PC-3 (cell line): ENCODE measurements around the gene PKD1L1. TPM values are rescaled to one million over a fixed set of nuclear protein-coding genes. Genes with fewer than 3 reads are reported as not detected.
A peak's percentile ranks its signal among the peaks of the same experiment; 100 is the strongest.

Source experiments
- ATAC-seq: fragments of 200-7000 bp; cut with Tn5 transposase; 2 replicates; pipeline ENCODE4 v1.9.1; 2020; ENCODE audit warnings: mild to moderate bottlenecking, moderate library complexity
- BruUV-seq: library from RNA; stranded (reverse); fragments of 400-500 nt; replicated peaks from 2 replicates; lab custom pipeline; 2021; lab: Mats Ljungman, UMichigan
- CTCF ChIA-PET: fragments of 300-600 bp; sonication (Branson Sonifier 250); formaldehyde crosslinking; loops from one replicate; lab custom pipeline; 2022; ENCODE audit warnings: antibody characterized with exemption; lab: Charles Lee
- POLR2A ChIA-PET: fragments of 300-600 bp; sonication (Branson Sonifier 250); formaldehyde crosslinking; loops from one replicate; lab custom pipeline; 2022; ENCODE audit warnings: antibody characterized with exemption; ENCODE audit not compliant: unreplicated experiment; lab: Charles Lee
- DNase-seq: peaks from one replicate; pipeline ENCODE4 v3.0.0-alpha.2; 2015
- H2AFZ ChIP-seq: fragments of 300-600 bp; sonication (generic); 2 replicates; pipeline ENCODE4 v1.6.0; 2016; ENCODE audit warnings: antibody characterized with exemption, low read length
- H3F3A ChIP-seq: fragments of 300-600 bp; sonication (generic); one replicate; pipeline ENCODE4 v1.6.0; 2017; ENCODE audit warnings: antibody characterized with exemption, low read length, control low read depth, mild to moderate bottlenecking; ENCODE audit not compliant: unreplicated experiment
- H3K27ac ChIP-seq: fragments of 300-600 bp; sonication (generic); 2 replicates; pipeline ENCODE4 v1.5.1; 2016; ENCODE audit warnings: mild to moderate bottlenecking, low read length
- H3K27me3 ChIP-seq: fragments of 300-600 bp; sonication (generic); 2 replicates; pipeline ENCODE4 v1.6.1; 2016; ENCODE audit warnings: low read length, mixed read lengths
- H3K36me3 ChIP-seq: fragments of 300-600 bp; sonication (generic); 2 replicates; pipeline ENCODE4 v1.6.1; 2016; ENCODE audit warnings: low read depth, mixed run types, low read length, mixed read lengths
- H3K4me1 ChIP-seq: fragments of 300-600 bp; sonication (generic); 2 replicates; pipeline ENCODE4 v1.5.1; 2016; ENCODE audit warnings: low read length; ENCODE audit not compliant: insufficient read depth
- H3K4me2 ChIP-seq: fragments of 300-600 bp; sonication (generic); 2 replicates; pipeline ENCODE4 v1.6.0; 2016; ENCODE audit warnings: low read length
- H3K4me3 ChIP-seq: fragments of 300-600 bp; sonication (generic); 2 replicates; pipeline ENCODE4 v1.5.1; 2016; ENCODE audit warnings: mild to moderate bottlenecking, low read length, mixed read lengths
- H3K79me2 ChIP-seq: fragments of 300-600 bp; sonication (generic); 2 replicates; pipeline ENCODE4 v1.6.1; 2017; ENCODE audit warnings: low read length, mixed read lengths
- H3K9ac ChIP-seq: fragments of 300-600 bp; sonication (generic); 2 replicates; pipeline ENCODE4 v1.6.0; 2016; ENCODE audit warnings: mild to moderate bottlenecking, low read length
- H3K9me2 ChIP-seq: fragments of 300-600 bp; sonication (generic); replicated peaks from 2 replicates; pipeline ENCODE4 v1.6.1; 2016; ENCODE audit warnings: mixed run types, low read length, mixed read lengths
- H3K9me3 ChIP-seq: fragments of 300-600 bp; sonication (generic); 2 replicates; pipeline ENCODE4 v1.6.1; 2016; ENCODE audit warnings: low read length, mixed read lengths
- H4K20me1 ChIP-seq: fragments of 300-600 bp; sonication (generic); 2 replicates; pipeline ENCODE4 v1.6.1; 2016; ENCODE audit warnings: low read length, mixed read lengths
- CTCF ChIP-seq: fragments of 300-600 bp; sonication (generic); conservative IDR thresholded peaks from 2 replicates; pipeline ENCODE4 v1.5.1; 2017; ENCODE audit warnings: antibody characterized with exemption, low read depth, mild to moderate bottlenecking, low read length
- EZH2 ChIP-seq: fragments of 300-600 bp; sonication (generic); IDR thresholded peaks from one replicate; pipeline ENCODE4 v1.6.1; 2017; ENCODE audit warnings: antibody characterized with exemption, mild to moderate bottlenecking, low read length; ENCODE audit not compliant: unreplicated experiment
- EZH2phosphoT487 ChIP-seq: fragments of 300-600 bp; sonication (generic); IDR thresholded peaks from 2 replicates; pipeline ENCODE4 v1.6.1; 2018; ENCODE audit warnings: mild to moderate bottlenecking, antibody characterized with exemption, low read length, borderline replicate concordance
- intact Hi-C: fragments of 100-400 bp; cut with micrococcal nuclease; formaldehyde crosslinking; loops from 2 replicates; pipeline ENCODE4 v1.9.0; 2023
- total RNA-seq: library from RNA; depleted of rRNA; stranded (reverse); fragments of >200 nt; gene quantifications from 2 replicates; pipeline ENCODE4 v1.2.3, GENCODE V29; 2014

PKD1L1 gene
- total RNA-seq, 1 experiment from 2014 or later: 0.04 TPM

GRCh38 chr7:47946581-47947354 lies 1.5 kb downstream of the PKD1L1 start:
- CTCF ChIA-PET: interaction anchor here (1.2 kb wide), 1 partner anchor 208 kb away, joined by 3 read pairs; no protein-coding TSS in a partner anchor
- no TSS peak for BruUV-seq
- intact Hi-C loops: loop anchor here (10.0 kb wide), 1 partner anchor 682 kb away; no protein-coding TSS in a partner anchor
- Histone ChIP-seq H3K4me3 (no peak overlapping the region), H3K9me3 (no peaks in the 10 kb centered on the region), H4K20me1 (no peaks in the 10 kb centered on the region), H3K79me2 (no peaks in the 10 kb centered on the region), H3F3A (no peaks in the 10 kb centered on the region), H3K27ac (no peak overlapping the region), H2AFZ (no peak overlapping the region), H3K9me2 (no peaks in the 10 kb centered on the region), H3K27me3 (no peaks in the 10 kb centered on the region), H3K4me2 (no peak overlapping the region), H3K4me1 (peaks cover 22% of the 10 kb centered on the region), H3K9ac (no peak overlapping the region), H3K36me3 (no peaks in the 10 kb centered on the region)
- DNase-seq: no peak
- ATAC-seq: no peak
- TF ChIP-seq EZH2phosphoT487: no peak
- POLR2A ChIA-PET: no interaction called here

GRCh38 chr7:47945261-47946015 lies 2.8 kb downstream of the PKD1L1 start:
- H3K27me3 ChIP-seq: no peaks in the 10 kb centered on the region
- peaks cover 19% of the 10 kb centered on the region for H3K4me1 ChIP-seq
- no peaks in the 10 kb centered on the region for H3K36me3 ChIP-seq
- no peak overlapping the region for H2AFZ ChIP-seq
- ChIA-PET POLR2A (interaction anchor here (0.6 to 0.7 kb wide), 2 partner anchors 165 to 190 kb away, joined by 3 read pairs; no protein-coding TSS in a partner anchor), CTCF (interaction anchor here (0.5 to 2.2 kb wide), 11 partner anchors 22 to 209 kb away, joined by 3 to 18 read pairs (median 5); no protein-coding TSS in a partner anchor)
- TF ChIP-seq EZH2phosphoT487 (no peak), CTCF (peak; percentile 91)
- no peaks in the 10 kb centered on the region for H3K9me2 ChIP-seq
- DNase-seq: peak; percentile 77
- H3K27ac ChIP-seq: no peak overlapping the region
- ATAC-seq: peak; percentile 52
- no peak overlapping the region for H3K4me3 ChIP-seq
- H4K20me1 ChIP-seq: no peaks in the 10 kb centered on the region
- intact Hi-C loops: loop anchor here (1.0 to 10.0 kb wide), 4 partner anchors 24 to 681 kb away; no protein-coding TSS in a partner anchor
- H3K9ac ChIP-seq: no peak overlapping the region
- H3K9me3 ChIP-seq: no peaks in the 10 kb centered on the region
- no peaks in the 10 kb centered on the region for H3K79me2 ChIP-seq
- no peaks in the 10 kb centered on the region for H3F3A ChIP-seq
- no peak overlapping the region for H3K4me2 ChIP-seq
- BruUV-seq: no TSS peak

GRCh38 chr7:47944536-47945260 lies 3.6 kb downstream of the PKD1L1 start:
- no peak overlapping the region for H3K27ac ChIP-seq
- ATAC-seq: no peak
- H3K36me3 ChIP-seq: no peaks in the 10 kb centered on the region
- no peaks in the 10 kb centered on the region for H3K9me3 ChIP-seq
- H3K4me3 ChIP-seq: no peak overlapping the region
- BruUV-seq: no TSS peak
- H3K4me1 ChIP-seq: peaks cover 14% of the 10 kb centered on the region
- H3F3A ChIP-seq: no peaks in the 10 kb centered on the region
- no peaks in the 10 kb centered on the region for H3K9me2 ChIP-seq
- DNase-seq: no peak
- TF ChIP-seq CTCF (no peak), EZH2phosphoT487 (no peak), EZH2 (no peak)
- H3K27me3 ChIP-seq: no peaks in the 10 kb centered on the region
- CTCF ChIA-PET: interaction anchor here (0.6 to 2.2 kb wide), 11 partner anchors 24 to 276 kb away, joined by 3 to 18 read pairs (median 5); no protein-coding TSS in a partner anchor
- no peak overlapping the region for H3K9ac ChIP-seq
- no peak overlapping the region for H3K4me2 ChIP-seq
- POLR2A ChIA-PET: interaction anchor here (0.6 kb wide), 1 partner anchor 191 kb away, joined by 3 read pairs; no protein-coding TSS in a partner anchor
- H4K20me1 ChIP-seq: no peaks in the 10 kb centered on the region
- no peaks in the 10 kb centered on the region for H3K79me2 ChIP-seq
- intact Hi-C loops: loop anchor here (1.0 to 10.0 kb wide), 4 partner anchors 25 to 680 kb away; no protein-coding TSS in a partner anchor
- no peak overlapping the region for H2AFZ ChIP-seq
